UCSD-AML1 (cell line): ENCODE results near the gene TWF2.

Experiments
- DNase-seq: peaks from one replicate; lab custom pipeline; 2025; ENCODE audit not compliant: unreplicated experiment; lab: John Stamatoyannopoulos, UW

The TWF2 gene

GRCh38 chr3:52259035-52259434 lies 20.1 kb upstream of the TWF2 start:
- no peak for DNase-seq

DNA sequence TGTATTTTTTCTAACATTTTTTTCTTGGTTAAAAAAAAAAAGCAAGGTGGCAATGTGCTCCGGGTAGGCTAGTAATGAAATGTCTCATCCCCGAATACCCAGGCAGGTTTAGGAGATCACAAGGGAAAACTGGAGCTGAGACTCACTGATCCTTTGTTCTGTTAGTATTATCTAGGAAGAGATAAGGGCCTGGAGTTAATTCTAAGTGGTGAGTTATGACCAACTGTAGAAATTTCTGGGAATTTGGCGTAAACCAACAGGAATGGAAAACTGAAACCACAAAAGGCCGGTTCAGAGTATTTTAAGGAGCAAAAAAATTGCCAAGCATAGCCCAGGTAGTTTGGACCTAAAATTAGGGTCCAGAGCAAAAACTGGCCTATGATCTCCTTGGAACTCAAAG lies 19.0 kb upstream of the TWF2 start:
- DNase-seq, result no peak

- DNase-seq, result no peak
Measured at GRCh38 chr3:52256622-52257021, 17.7 kb upstream of the TWF2 start.

DNA sequence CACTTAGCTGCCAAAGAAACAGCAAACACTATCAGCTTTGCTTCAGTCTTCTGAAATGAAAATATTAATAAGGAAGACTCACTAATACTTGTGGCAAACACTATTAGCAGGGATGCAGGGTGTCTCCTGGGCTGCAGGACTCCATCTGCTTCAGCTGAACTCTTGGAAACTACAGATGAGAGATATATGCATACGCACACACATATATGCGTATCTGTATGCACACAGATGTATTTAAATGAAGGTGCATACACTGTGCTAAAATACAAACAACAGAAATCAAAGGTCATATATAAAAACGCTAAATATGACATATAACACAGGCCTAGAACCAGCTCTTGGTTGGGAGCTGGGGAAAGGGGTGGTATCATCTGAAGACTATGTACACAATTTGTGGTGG lies 17.2 kb upstream of the TWF2 start:
- DNase-seq, result no peak

- no peak for DNase-seq
Measured at GRCh38 chr3:52254608-52255007, 15.7 kb upstream of the TWF2 start.

- DNase-seq, result peak; percentile 84
Measured at GRCh38 chr3:52253314-52254304, 14.7 kb upstream of the TWF2 start.

DNA sequence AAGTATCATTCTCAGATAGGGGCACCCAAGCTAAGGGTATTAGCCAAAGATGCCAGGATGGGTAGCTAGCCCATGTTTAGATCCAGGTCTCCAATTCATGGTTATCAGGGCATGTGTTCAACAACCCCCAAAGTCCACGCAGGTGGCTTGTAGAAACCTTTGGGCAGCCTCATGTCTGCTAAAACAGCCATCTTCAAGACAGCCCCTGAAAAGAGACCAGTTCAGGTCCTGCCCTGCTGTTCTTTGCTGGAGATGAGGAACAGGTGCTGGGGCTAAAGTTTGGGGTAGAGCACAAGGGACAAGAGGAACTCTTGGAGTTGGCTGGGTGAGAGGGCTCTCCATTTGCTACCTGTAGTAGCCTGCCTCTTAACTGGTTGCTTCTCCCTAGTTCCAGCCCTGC lies 11.2 kb upstream of the TWF2 start:
- no peak for DNase-seq

DNA sequence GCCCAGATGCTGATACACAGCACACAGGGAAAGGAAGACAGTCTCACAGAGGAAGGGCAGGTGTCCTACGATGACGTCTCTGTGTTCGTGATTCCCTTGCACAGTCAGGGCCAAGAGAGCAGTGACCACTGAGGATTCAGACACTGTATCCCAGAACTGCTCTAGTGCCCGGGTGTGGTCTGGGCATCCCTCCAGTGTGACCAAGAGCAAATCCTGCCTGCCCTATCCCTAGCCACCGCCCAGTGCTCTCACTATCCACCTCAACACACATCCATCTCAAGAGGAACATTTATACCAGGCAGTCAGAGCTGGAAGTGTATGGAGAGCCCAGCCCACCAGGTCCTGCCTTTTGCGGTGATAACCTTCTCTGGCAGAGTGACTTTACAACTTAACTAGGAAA lies 10.7 kb upstream of the TWF2 start:
- DNase-seq, result no peak

DNA sequence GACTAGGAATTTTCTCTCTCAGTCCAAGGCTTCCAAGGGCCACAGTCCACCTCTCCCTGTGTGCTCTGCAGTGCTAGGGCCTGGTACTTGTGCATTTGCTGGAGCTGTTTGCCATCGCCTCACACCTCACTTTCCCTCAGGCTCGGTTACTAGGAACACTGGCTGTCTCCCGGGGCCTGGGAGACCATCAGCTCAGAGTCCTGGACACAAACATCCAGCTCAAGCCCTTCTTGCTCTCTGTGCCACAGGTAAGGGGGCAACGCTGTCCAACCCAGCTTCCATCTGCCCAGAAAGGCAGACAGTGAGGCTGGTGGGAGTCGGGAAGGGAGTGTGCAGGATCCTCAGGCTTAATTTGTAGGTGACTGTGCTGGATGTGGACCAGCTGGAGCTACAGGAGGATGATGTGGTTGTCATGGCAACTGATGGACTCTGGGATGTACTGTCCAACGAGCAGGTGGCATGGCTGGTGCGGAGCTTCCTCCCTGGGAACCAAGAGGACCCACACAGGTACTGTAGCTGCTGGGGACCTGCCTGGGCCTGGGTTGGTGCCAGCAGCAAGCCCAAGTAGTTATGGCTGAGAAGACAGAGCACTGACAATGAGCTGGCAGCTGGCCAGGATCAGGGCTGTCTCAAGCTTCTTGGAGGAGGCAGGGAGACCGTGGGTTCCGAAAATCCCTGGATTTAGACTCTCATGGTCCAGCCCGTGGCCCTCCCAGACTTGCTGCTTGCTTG lies 10.0 kb upstream of the TWF2 start:
- DNase-seq, result no peak

GRCh38 chr3:52248165-52248541 lies 9.2 kb upstream of the TWF2 start:
- DNase-seq, result no peak

DNA sequence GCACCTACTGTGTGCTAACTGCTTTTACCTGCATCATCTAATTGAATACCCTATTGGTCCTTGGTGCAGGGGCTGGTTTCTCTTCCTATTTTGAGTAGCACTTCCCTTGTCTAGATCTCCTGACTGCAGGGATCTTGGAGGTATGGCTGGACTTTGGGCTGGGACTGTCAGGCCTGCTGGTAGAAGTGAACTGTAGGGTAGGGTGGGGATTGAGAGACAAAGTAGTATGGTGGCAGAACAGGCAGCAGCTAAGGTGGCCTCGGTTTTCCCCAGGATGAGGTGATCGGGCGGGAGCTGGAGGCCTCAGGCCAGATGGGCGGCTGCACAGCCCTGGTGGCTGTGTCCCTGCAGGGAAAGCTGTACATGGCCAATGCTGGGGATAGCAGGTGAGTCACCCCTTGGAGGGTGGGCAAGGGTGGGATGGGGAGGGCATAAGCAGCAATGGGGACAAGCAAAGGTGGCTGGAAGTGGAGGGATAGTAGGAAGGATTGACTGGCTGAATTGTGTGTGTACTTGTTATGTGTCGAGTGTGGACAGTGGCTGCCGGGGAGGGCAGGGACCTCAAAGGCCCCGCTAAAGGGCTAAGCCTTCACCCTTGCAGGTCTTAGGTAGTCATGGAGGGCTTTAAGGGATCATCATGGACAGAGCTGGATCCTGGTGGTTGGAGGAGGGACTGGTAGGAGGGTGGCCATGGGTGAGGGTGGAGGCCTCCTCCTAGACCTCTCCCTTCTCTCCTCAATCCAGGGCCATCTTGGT lies 8.6 kb upstream of the TWF2 start:
- DNase-seq, result no peak

DNA sequence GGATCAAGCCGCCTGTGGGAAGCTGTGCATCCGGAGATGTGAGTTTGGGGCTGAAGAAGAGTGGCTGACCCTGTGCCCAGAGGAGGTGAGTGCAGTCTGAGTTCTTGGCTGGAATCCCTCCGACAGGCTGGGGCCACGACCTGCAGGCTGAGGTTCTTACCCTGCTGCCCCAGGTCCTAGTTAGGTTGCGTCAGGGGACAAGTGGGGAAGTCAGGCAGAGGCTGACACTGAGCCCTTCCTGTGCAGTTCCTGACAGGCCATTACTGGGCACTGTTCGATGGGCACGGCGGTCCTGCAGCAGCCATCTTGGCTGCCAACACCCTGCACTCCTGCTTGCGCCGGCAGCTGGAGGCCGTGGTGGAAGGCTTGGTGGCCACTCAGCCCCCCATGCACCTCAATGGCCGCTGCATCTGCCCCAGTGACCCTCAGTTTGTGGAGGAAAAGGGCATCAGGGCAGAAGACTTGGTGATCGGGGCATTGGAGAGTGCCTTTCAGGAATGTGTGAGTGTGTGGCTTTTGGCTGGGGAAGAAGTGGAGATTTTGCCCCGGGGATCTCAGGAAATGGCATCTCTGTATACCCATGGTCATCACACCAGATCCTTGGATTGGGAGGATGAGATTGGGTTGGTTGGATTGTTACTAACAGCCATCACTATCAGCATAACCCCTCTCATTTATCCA lies 7.9 kb upstream of the TWF2 start:
- no peak for DNase-seq

DNA sequence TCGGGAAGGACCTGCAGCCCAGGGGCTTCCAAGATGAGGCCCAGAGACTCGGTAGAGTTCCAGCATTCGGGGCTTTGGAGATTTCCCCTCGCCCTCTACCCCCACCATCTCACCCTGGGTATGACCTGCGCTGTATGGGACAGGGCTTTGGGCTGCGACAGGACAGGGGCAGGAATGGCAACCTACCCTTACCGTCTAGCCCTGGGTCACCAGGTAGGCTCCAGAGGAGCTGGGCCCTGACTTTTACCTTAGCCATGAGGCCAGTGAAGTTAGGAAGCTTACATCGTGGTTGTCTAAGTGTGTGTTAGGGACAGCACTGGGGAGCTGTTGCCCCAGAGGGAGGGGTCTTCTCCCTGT lies 7.3 kb upstream of the TWF2 start:
- no peak for DNase-seq

GRCh38 chr3:52245322-52246263 lies 6.6 kb upstream of the TWF2 start, which contains the start of gene PPM1M:
PPM1M (plus strand) TSS chr3:52245759; CDS start chr3:52245825, 66 bp downstream.
- DNase-seq, result peak; percentile 74

DNA sequence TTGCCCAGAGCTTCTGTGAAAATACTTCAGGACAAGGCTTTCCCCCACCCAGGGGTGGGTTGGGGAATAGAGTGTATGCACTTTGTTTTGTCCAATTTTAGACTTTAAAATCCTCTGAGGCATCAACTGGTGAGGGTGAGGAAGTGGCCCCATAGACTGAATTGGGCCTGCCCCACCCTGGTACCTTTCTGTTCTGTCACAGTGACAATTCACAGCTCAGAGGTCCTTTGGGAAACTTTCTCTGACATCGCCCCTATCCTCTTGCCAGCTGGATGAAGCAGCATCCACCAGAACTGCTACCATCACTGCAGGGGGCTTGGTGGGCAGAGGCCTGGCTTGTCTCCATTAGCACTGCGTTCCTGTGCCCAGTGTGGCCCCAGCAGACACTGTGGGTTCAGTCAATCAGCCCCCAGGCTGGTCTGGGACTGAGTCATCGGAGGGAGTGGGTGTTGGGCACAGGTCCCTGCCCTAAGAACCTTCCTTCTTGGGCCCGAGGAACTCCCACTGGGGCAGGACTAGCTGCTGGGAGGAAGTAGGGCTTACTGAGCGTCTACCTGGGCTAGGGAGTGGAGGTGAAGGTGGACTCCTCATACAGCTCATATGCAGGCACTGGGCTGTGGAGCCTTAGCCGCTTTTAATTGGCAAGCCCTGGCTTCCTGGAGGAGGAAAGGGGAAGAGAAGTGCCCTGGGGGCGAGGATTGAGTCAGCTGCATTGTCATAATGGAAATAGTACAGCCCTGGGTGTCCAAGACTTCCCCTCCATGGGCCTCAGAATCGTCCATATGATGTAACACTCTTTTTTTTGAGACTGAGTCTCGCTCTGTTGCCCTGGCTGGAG lies 5.1 kb upstream of the TWF2 start:
- DNase-seq, result peak; percentile 76

DNA sequence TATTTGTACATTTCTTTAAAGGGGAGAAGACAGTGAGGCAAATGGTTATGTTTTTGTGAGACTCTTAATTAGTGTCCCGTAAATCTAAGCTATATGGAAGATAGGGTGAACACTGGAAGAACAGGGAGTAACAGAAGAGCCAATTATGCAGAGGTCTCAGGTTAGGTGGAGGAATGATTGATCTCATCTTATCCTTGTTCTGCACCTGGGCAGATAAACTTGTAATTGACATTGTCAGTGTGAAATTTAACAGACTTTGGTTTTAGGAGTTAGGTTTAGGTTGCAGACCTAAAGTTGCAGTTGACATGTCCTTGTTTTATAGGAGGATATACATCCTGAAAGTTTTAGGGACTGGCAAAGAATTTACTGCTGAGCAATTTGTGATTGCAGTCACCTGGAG lies 3.1 kb upstream of the TWF2 start:
- no peak for DNase-seq

DNA sequence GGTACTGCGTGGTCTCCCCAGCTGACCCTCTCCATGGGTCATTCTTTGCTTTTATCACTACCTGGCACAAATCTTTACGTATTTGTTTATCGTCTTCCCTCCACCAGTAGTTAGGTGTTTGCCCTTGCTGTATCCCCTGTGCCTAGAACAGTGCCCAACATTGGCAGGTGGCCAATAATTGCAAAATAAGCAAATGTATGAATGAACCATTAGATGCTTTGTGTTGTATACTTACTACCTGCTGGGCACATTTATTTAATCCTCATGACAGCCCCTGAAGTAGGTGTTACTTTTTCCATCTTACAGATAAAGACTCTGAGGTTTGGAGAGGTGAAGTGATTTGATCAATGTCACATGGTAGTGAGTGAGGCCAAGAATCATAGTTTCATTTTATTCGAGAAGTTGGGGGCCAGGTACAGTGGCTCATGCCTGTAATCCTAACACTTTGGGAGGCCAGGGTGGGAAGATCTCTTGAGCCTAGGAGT lies 2.0 kb upstream of the TWF2 start:
- DNase-seq, result no peak

- DNase-seq, result peak; percentile 75
Measured at GRCh38 chr3:52240059-52240885, 1.3 kb upstream of the TWF2 start.
